IMR-90 (cell line): ENCODE measurements around the gene COL27A1. TPM values are rescaled to one million over a fixed set of nuclear protein-coding genes. Genes with fewer than 3 reads are reported as not detected.

Source experiments
- BHLHE40 ChIP-seq: fragments of 150-350 bp; IDR thresholded peaks from 2 replicates; pipeline ENCODE4 v1.6.1; 2016; ENCODE audit warnings: mild to moderate bottlenecking, low read depth, low read length
- ELK1 ChIP-seq: fragments of 150-350 bp; IDR thresholded peaks from 2 replicates; pipeline ENCODE4 v1.6.1; 2016; ENCODE audit warnings: low read depth, mild to moderate bottlenecking, low read length, moderate library complexity, borderline replicate concordance
- RAD21 ChIP-seq: IDR thresholded peaks from 2 replicates; pipeline ENCODE4 v1.6.1; 2012; ENCODE audit warnings: low read length, improper control_type of control experiment
- polyA plus RNA-seq, 3 experiments: library from polyadenylated mRNA; depleted of rRNA; stranded (reverse); fragments of >200 nt; gene quantifications; 2 replicates each; pipeline ENCODE4 v1.2.3, GENCODE V29; 2012; ENCODE audit warnings: low replicate concordance in 1 of 3
- total RNA-seq: library from RNA; depleted of rRNA; stranded (reverse); fragments of >200 nt; gene quantifications from 2 replicates; pipeline ENCODE4 v1.2.3, GENCODE V29; 2012

Gene COL27A1
- total and polyA plus RNA-seq, 2 of the 4 experiments (the other 2 are of a cell fraction) = 3.2 to 18.3 TPM

GRCh38 chr9:114288193-114289091, 133.1 kb downstream of the COL27A1 start (continued):
- TF ChIP-seq ELK1 (no peak), RAD21 (peak; percentile 32), BHLHE40 (no peak)
